Neural cell (in vitro differentiated cells): Measurements from ENCODE around the gene INTS4. TPM values are rescaled to one million over a fixed set of nuclear protein-coding genes. Genes with fewer than 3 reads are reported as not detected.
A peak's percentile ranks its signal among the peaks of the same experiment; 100 is the strongest.
"Not testable (repeated sequence)": the region's sequence is repeated elsewhere in the genome, so short reads cannot be mapped to it uniquely, and the experiment has no call there.

Source experiments
- H2AFZ ChIP-seq: fragments of 200-600, 300-800 bp; sonication (generic), shearing (Covaris generic); 2 replicates; pipeline ENCODE4 v1.6.0; 2014; ENCODE audit warnings: low read depth, mild to moderate bottlenecking, antibody characterized with exemption, low read length, moderate library complexity
- H3F3A ChIP-seq: fragments of 200-600 bp; shearing (Covaris generic); 2 replicates; pipeline ENCODE4 v1.6.1; 2016; ENCODE audit warnings: mild to moderate bottlenecking, moderate library complexity, mixed read lengths, antibody characterized with exemption, low read length; ENCODE audit not compliant: insufficient read depth, poor library complexity, severe bottlenecking
- H3K27ac ChIP-seq: fragments of 200-600, 300-800 bp; sonication (generic), shearing (Covaris generic); 2 replicates; pipeline ENCODE4 v1.5.1; 2014; ENCODE audit warnings: mild to moderate bottlenecking, low read length, moderate library complexity
- H3K27me3 ChIP-seq: fragments of 300-800, 200-600 bp; sonication (generic), shearing (Covaris generic); 2 replicates; pipeline ENCODE4 v1.6.0; 2014; ENCODE audit warnings: mild to moderate bottlenecking, low read depth, low read length, moderate library complexity; ENCODE audit not compliant: insufficient read depth
- H3K36me3 ChIP-seq: fragments of 300-800, 200-600 bp; sonication (generic), shearing (Covaris generic); 2 replicates; pipeline ENCODE4 v1.5.1; 2014; ENCODE audit warnings: mild to moderate bottlenecking, antibody characterized with exemption, low read length, moderate library complexity; ENCODE audit not compliant: insufficient read depth
- H3K4me2 ChIP-seq: fragments of 300-800, 200-600 bp; sonication (generic), shearing (Covaris generic); 2 replicates; pipeline ENCODE4 v1.6.0; 2014; ENCODE audit warnings: mild to moderate bottlenecking, low read length
- H3K4me3 ChIP-seq: fragments of 300-800, 200-600 bp; sonication (generic), shearing (Covaris generic); 2 replicates; pipeline ENCODE4 v1.5.1; 2014; ENCODE audit warnings: mild to moderate bottlenecking, low read length, moderate library complexity
- H3K79me2 ChIP-seq: fragments of 200-600 bp; shearing (Covaris generic); replicated peaks from 2 replicates; pipeline ENCODE4 v1.6.0; 2014; ENCODE audit warnings: mild to moderate bottlenecking, low read length, moderate library complexity; ENCODE audit not compliant: insufficient read depth
- H3K9ac ChIP-seq: fragments of 300-800, 200-600 bp; sonication (generic), shearing (Covaris generic); 2 replicates; pipeline ENCODE4 v1.6.1; 2016; ENCODE audit warnings: mild to moderate bottlenecking, low read length, mixed read lengths
- H3K9me2 ChIP-seq: fragments of 200-600 bp; shearing (Covaris generic); 2 replicates; pipeline ENCODE4 v1.6.1; 2016; ENCODE audit warnings: mild to moderate bottlenecking, low read length, mixed read lengths; ENCODE audit not compliant: insufficient read depth
- H3K9me3 ChIP-seq: fragments of 200-600, 300-800 bp; sonication (generic), shearing (Covaris generic); 2 replicates; pipeline ENCODE4 v1.6.1; 2016; ENCODE audit warnings: mild to moderate bottlenecking, mixed run types, low read length, moderate library complexity, mixed read lengths
- H4K20me1 ChIP-seq: fragments of 200-600 bp; shearing (Covaris generic); 2 replicates; pipeline ENCODE4 v1.6.1; 2016; ENCODE audit warnings: mild to moderate bottlenecking, mixed run types; ENCODE audit not compliant: insufficient read depth
- CTCF ChIP-seq: fragments of 450-650 bp; IDR thresholded peaks from 2 replicates; pipeline ENCODE4 v1.5.1; 2014; ENCODE audit warnings: antibody characterized with exemption, mild to moderate bottlenecking, moderate library complexity; ENCODE audit not compliant: poor library complexity, severe bottlenecking
- EP300 ChIP-seq: fragments of 450-650 bp; conservative IDR thresholded peaks from 2 replicates; pipeline ENCODE4 v1.6.1; 2014; ENCODE audit warnings: antibody characterized with exemption, mild to moderate bottlenecking, moderate library complexity; ENCODE audit not compliant: poor library complexity, severe bottlenecking
- EZH2 ChIP-seq: fragments of 200-600, 300-800 bp; shearing (Covaris generic), sonication (generic); IDR thresholded peaks from 2 replicates; pipeline ENCODE4 v1.6.1; 2014; ENCODE audit warnings: antibody characterized with exemption, low read length, borderline replicate concordance, mild to moderate bottlenecking; ENCODE audit not compliant: insufficient read depth, poor library complexity, severe bottlenecking
- MXI1 ChIP-seq: fragments of 450-650 bp; conservative IDR thresholded peaks from 2 replicates; pipeline ENCODE4 v1.6.1; 2014; ENCODE audit warnings: antibody characterized with exemption, mild to moderate bottlenecking; ENCODE audit not compliant: poor library complexity, severe bottlenecking
- POLR2AphosphoS5 ChIP-seq: IDR thresholded peaks from 2 replicates; pipeline ENCODE4 v1.6.1; 2012
- RAD21 ChIP-seq: fragments of 450-650 bp; conservative IDR thresholded peaks from 2 replicates; pipeline ENCODE4 v1.6.1; 2014; ENCODE audit warnings: antibody characterized with exemption, mild to moderate bottlenecking, moderate library complexity
- REST ChIP-seq: IDR thresholded peaks from 2 replicates; pipeline ENCODE4 v1.6.1; 2012; ENCODE audit warnings: borderline replicate concordance
- SMC3 ChIP-seq: fragments of 450-650 bp; conservative IDR thresholded peaks from 2 replicates; pipeline ENCODE4 v1.6.1; 2014; ENCODE audit warnings: antibody characterized with exemption, mild to moderate bottlenecking, moderate library complexity; ENCODE audit not compliant: poor library complexity
- TAF1 ChIP-seq: IDR thresholded peaks from 2 replicates; pipeline ENCODE4 v1.6.1; 2012; ENCODE audit warnings: low read depth
- polyA plus RNA-seq: library from polyadenylated mRNA; depleted of rRNA; stranded (reverse); fragments of >200 nt; gene quantifications from 2 replicates; pipeline ENCODE4 v1.2.3, GENCODE V29; 2014

INTS4 gene
- polyA plus RNA-seq, 1 donor from 2014 or later: 34.5 TPM

- Histone ChIP-seq H3K79me2 (no peaks in the 10 kb centered on the region), H3K36me3 (no peaks in the 10 kb centered on the region), H3K27ac (peak overlapping the region; percentile 81), H3K27me3 (peaks cover 10% of the 10 kb centered on the region), H3K4me2 (peak overlapping the region; percentile 61), H3K9ac (peak overlapping the region; percentile 49), H2AFZ (peak overlapping the region; percentile 52), H3K4me3 (peak overlapping the region; percentile 40), H3K9me2 (no peaks in the 10 kb centered on the region), H4K20me1 (no peaks in the 10 kb centered on the region), H3F3A (no peaks in the 10 kb centered on the region), H3K9me3 (no peaks in the 10 kb centered on the region)
- no peak for TF ChIP-seq CTCF
- TF ChIP-seq SMC3: no peak
Measured at GRCh38 chr11:78019808-78020207, 25.3 kb upstream of the INTS4 start.

- Histone ChIP-seq H3K9me2 (no peaks in the 10 kb centered on the region), H3K27me3 (no peaks in the 10 kb centered on the region), H3K9ac (no peak overlapping the region), H3K4me2 (no peak overlapping the region), H3K36me3 (no peaks in the 10 kb centered on the region), H2AFZ (no peak overlapping the region), H3K27ac (no peak overlapping the region), H3K4me3 (no peak overlapping the region), H4K20me1 (no peaks in the 10 kb centered on the region), H3F3A (no peaks in the 10 kb centered on the region), H3K79me2 (no peaks in the 10 kb centered on the region), H3K9me3 (no peaks in the 10 kb centered on the region)
- TF ChIP-seq RAD21 (no peak), CTCF (no peak), MXI1 (no peak), REST (no peak), EP300 (no peak), POLR2AphosphoS5 (no peak), SMC3 (no peak), TAF1 (no peak), EZH2 (no peak)
Measured at GRCh38 chr11:78015878-78016277, 21.4 kb upstream of the INTS4 start.

GRCh38 chr11:78014937-78015520 is 20.6 kb upstream of the INTS4 start:
- not testable (repeated sequence) for H3K9me3 ChIP-seq, H3K79me2 ChIP-seq, H4K20me1 ChIP-seq, H3K9ac ChIP-seq, H2AFZ ChIP-seq, H3F3A ChIP-seq, H3K27me3 ChIP-seq, H3K27ac ChIP-seq, H3K36me3 ChIP-seq, H3K4me3 ChIP-seq, H3K4me2 ChIP-seq, H3K9me2 ChIP-seq
